GM19452 (cell line): ENCODE measurements around the gene SLC66A2.

ENCODE experiments used
- ATAC-seq: cut with Tn5 transposase; IDR thresholded peaks from one replicate; pipeline ENCODE4 v1.9.1; 2021; ENCODE audit not compliant: unreplicated experiment

Gene SLC66A2

GRCh38 chr18:79938196-79938595, 13.3 kb downstream of the SLC66A2 start:
- no peak for ATAC-seq

GRCh38 chr18:79937103-79937860, 14.2 kb downstream of the SLC66A2 start:
- ATAC-seq: no peak

- no peak for ATAC-seq
Measured at GRCh38 chr18:79936641-79937040, 14.8 kb downstream of the SLC66A2 start.

GRCh38 chr18:79935925-79936324, 15.5 kb downstream of the SLC66A2 start:
- no peak for ATAC-seq

GRCh38 chr18:79935499-79935898, 16.0 kb downstream of the SLC66A2 start:
- ATAC-seq: no peak

GRCh38 chr18:79935098-79935480, 16.4 kb downstream of the SLC66A2 start:
- ATAC-seq: no peak

- ATAC-seq: no peak
Measured at GRCh38 chr18:79934311-79935097, 16.9 kb downstream of the SLC66A2 start.

- ATAC-seq: no peak
Measured at GRCh38 chr18:79933765-79934164, 17.7 kb downstream of the SLC66A2 start.

- no peak for ATAC-seq
Measured at GRCh38 chr18:79932907-79933306, 18.5 kb downstream of the SLC66A2 start.

GRCh38 chr18:79931475-79931874, 20.0 kb downstream of the SLC66A2 start:
- ATAC-seq: no peak

- no peak for ATAC-seq
Measured at GRCh38 chr18:79930020-79930642, 21.3 kb downstream of the SLC66A2 start.

GRCh38 chr18:79928563-79928960, 22.9 kb downstream of the SLC66A2 start:
- no peak for ATAC-seq

GRCh38 chr18:79927607-79928562, 23.6 kb downstream of the SLC66A2 start:
- ATAC-seq: no peak

- no peak for ATAC-seq
Measured at GRCh38 chr18:79926715-79927606, 24.5 kb downstream of the SLC66A2 start.

GRCh38 chr18:79926306-79926705, 25.1 kb downstream of the SLC66A2 start:
- no peak for ATAC-seq

GRCh38 chr18:79924814-79925731, 26.4 kb downstream of the SLC66A2 start:
- ATAC-seq: no peak

GRCh38 chr18:79923896-79924585, 27.4 kb downstream of the SLC66A2 start:
- no peak for ATAC-seq

GRCh38 chr18:79922971-79923411, 28.5 kb downstream of the SLC66A2 start:
- no peak for ATAC-seq
